LNCAP (cell line): ENCODE results near the gene ZNF664.

Experiments
- TF ChIP-seq, protein P1 (sequence below): fragments of 450-650 bp; IDR thresholded peaks from 2 replicates; pipeline ENCODE4 v1.5.1; 2017; ENCODE audit warnings: mild to moderate bottlenecking

Gene ZNF664

DNA sequence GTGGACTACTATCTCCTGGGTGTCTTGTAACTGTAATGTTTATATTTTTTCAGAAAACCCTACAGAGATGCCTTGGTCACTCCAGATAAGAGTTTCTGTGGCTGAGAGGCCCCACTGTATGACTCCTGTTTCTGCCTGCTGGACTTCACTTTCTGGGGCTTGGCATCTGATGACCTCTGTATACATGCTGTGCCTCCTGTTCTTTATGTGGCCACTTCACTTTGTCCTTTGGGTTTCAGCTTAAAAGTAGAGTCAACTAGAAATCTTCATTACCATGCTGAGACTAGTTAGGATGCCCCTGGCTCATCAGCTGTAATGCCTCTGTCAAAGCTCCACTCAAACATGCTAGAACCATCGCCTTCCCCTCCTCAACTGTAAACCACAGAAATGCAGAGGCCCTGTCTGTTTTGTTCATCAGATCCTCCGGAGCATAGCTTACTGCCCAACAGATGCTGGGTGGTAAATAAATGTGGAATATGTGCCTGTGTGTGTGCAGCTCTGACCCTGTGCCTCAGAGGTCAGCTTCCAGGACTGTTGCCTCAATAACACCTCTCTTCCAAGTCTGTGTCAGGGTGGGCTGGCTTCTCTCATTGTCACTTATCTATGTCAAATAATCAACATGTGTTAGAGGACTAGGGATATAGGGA is 25.5 kb downstream of the ZNF664 start:
- TF ChIP-seq, protein P1, sequence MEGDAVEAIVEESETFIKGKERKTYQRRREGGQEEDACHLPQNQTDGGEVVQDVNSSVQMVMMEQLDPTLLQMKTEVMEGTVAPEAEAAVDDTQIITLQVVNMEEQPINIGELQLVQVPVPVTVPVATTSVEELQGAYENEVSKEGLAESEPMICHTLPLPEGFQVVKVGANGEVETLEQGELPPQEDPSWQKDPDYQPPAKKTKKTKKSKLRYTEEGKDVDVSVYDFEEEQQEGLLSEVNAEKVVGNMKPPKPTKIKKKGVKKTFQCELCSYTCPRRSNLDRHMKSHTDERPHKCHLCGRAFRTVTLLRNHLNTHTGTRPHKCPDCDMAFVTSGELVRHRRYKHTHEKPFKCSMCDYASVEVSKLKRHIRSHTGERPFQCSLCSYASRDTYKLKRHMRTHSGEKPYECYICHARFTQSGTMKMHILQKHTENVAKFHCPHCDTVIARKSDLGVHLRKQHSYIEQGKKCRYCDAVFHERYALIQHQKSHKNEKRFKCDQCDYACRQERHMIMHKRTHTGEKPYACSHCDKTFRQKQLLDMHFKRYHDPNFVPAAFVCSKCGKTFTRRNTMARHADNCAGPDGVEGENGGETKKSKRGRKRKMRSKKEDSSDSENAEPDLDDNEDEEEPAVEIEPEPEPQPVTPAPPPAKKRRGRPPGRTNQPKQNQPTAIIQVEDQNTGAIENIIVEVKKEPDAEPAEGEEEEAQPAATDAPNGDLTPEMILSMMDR, result no peak

DNA sequence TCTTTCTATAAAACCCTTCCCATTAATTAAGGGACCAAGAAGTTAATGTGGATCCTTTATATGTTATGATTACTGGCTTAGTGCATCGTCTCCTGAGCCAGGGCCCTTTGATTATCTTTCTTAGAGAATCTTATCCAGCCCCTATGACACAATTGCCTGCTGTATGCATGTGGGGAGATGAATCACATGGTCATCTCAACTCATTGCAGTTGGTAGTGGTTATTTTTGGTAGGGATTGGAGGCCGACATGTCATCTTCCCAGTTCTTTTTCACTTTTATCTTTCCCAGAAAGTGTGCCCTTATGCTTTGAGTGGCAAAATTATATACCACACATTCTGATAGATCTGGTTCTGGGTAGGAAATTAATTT is 26.0 kb downstream of the ZNF664 start:
- TF ChIP-seq, protein P1, result no peak

DNA sequence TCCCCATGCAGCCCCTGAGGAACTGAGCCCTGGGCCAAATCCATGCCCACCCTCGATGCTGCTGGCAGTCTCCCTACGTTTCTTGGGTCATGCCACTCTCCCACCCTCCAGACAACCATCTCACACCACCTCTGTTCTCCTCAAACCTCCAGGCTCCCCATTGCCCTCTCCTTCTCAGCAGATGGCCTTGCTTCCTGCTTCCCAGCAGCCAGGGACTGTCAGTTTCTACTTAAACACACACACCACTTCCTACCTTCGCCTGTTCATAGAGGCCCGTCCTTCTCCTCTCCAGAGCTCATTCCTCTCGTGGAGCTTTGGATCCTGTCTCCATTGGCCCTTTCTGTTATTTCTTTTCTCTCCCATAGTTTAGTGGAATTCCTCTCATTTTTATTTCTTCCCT is 27.1 kb downstream of the ZNF664 start:
- TF ChIP-seq, protein P1, result no peak

DNA sequence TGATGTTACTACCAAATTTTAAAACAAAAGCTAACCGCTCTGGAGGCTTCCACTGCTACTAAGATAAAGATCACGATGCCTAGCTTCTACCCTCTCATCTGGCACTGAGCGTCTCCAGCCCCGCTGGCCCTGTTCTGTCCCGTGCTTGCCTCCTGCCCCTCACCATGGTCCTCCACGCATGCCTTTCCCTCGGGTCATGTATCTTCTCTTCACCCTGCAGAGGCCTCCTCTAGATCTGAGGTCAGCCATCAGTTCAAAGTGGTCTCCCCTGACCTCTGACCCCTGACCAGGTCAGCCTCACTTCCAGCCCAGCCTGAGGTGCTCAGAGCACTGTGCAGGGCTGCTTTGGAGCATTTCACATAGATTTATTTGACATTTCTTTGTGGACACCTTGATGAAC is 28.3 kb downstream of the ZNF664 start:
- TF ChIP-seq, protein P1, result no peak

GRCh38 chr12:124002021-124002644 is 29.1 kb downstream of the ZNF664 start:
- TF ChIP-seq, protein P1, result no peak

DNA sequence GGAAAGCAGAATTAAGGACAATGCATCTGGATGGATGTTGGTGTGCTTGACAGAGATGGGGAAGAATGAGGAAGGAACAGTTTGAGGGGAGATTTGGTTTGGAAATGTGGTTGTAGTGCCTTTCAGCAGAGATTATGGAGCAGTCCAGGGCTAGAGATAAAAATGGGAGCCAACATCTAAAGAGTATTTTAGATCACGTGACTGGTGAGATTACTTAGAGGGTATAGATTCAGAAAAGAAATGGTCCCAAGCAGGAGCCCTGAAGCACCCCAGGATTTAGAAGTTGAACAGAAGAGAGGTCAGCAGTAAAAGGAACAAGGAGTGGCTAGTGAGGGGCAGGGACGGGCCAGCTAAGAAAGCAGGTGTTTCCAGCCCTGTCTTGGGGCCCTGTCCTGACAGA is 29.6 kb downstream of the ZNF664 start:
- TF ChIP-seq, protein P1, result no peak

DNA sequence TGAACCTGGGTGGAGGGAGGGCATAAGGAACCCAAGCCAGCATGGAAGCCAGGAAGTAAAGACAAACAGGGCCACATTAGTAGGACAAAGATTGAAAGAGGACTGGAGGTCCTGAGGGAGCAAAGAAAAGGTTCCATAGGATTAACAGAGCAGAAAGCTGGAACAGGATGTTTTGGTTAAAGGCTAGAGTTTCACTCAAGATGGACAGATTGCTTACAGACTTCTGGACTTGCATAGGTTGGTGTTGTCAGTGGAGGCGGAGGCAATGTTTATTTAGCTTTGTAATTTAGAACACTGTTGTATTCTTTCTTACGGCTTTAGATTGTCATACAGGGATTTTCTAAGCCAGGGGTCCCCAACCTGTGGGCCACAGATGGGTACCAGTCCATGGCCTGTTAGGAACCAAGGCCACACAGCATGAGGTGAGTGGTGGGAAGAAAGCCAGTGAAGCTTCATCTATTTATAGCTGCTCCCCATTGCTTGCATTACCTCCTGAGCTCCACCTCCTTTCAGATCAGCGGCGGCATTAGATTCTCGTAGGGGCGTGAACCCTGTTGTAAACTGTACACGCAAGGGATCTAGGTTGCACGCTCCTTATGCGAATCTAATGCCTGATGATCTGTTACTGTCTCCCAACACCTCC is 31.3 kb downstream of the ZNF664 start:
- TF ChIP-seq, protein P1, result no peak
